GDM1 (cell line): ENCODE measurements around the gene KIF26B.

ENCODE experiments used
- DNase-seq: peaks from one replicate; lab custom pipeline; 2025; lab: John Stamatoyannopoulos, UW

KIF26B gene

GRCh38 chr1:245172829-245173228, 18.0 kb downstream of the KIF26B start:
- no peak for DNase-seq

- DNase-seq, result no peak
These were observed 18.8 kb downstream of the KIF26B start for GRCh38 chr1:245173446-245174211.

DNA sequence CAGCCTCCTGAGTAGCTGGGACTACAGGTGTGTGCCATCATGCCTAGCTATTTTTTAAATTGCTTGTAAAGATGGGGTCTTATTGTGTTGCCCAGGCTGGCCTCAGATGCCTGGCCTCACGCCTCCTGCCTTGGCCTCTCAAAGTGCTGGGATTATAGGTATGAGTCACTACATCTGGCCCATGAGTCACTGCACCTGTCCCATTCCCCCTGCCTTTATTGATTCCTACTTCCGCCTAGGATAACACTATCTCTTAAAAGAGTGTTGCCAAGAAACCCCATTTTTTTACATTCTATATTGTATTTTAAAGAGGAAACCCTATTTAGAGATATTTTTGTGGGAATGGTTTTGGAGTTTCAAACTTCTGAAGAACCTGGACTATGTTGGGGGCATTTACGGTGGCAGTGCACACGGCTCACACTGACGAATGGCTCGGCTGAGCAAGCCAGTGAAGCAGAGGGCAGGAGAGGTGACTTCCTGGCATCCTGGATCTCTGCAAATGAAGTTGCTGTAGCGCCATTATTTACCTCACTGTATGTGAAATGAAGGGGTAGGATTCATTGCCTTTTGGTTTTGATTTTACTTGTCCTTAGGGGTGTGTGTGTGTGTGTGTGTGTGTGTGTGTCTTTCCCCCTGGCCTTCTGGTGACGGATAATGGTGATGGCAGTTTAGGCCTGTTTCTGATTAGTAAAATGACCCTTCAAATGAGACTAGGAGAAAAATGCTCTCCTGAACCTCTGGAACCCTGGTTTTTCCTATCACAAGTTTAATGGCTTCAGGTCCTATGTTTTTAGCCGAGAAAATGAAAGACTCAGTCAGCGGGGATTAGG, 22.5 kb downstream of the KIF26B start:
- no peak for DNase-seq

DNA sequence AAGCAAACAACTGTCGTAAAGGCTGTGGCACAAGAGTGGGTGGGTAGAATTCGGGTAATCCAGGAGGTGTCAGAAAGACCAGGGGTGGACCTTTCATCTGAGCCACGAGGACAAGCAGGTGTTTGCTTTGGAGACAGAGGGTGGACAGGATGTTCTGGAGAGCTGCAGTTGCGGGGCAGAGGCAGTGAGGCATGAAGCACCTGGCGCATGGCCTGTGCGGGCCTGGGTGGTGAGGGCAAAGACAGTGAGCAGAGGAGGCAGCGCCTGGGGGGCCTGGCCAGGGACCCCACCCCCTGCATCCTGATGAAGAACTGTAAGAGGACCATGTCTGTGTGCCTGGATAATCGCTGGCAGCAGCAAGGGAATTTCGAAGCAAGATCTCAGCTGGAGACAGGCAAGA, 24.9 kb downstream of the KIF26B start:
- DNase-seq, result no peak

GRCh38 chr1:245180496-245181157, 25.8 kb downstream of the KIF26B start:
- DNase-seq, result peak; percentile 26

DNA sequence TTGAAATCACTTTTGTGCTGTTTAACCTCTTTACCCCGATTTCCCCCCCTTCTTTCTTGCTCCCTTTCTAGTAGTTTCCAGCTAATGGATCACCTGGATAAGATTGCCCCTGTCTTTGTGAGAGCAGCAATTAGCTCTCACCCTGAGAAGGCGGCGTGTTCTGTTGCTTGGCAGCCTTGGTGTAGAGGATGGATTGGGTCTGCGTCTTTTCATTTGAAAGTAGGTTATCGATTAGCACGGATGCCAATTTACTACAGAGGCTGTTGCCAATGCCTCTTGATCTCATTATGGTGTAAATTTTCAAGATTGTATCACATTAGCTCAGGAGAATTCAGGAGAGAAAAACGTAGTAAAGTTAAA, 26.4 kb downstream of the KIF26B start:
- no peak for DNase-seq

DNA sequence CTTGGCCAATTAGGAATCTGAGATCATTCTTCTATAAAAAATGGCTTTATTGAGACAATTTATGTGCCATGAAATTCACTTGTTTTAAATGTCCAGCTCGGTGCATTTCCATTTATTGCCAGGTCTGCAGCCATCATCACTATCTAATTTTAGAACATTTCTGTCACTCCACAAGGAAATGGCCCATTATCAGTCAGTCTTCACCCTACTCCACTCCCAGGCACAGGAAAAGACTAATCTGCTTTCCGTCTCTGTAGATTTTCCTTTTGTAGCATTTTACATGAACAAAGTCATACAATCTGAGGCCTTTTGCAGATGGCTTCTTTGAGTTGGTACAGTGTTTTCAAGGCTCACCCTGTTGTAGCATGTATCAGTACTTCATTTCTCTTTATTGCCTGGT, 27.2 kb downstream of the KIF26B start:
- no peak for DNase-seq

- DNase-seq, result no peak
These were observed 28.6 kb downstream of the KIF26B start for GRCh38 chr1:245183429-245183828.

DNA sequence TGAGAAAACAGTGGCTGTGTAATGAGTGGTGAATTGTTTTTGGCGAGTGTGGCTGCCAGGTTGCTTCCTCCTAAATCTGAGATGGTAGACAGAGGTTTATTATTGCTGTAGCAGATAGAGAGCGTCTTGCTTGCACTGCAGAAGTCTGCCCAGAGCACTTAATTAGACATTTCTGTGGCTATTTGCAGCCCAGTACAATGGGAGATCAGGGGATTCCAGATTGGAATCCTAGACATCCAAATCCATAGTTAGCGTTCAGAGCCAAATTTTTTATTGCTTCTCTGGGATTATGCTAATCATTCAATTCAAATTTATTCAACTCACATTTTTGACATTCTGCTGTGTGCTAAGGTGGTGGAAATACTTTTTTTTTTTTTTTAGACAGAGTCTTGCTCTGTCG, 30.0 kb downstream of the KIF26B start:
- no peak for DNase-seq

DNA sequence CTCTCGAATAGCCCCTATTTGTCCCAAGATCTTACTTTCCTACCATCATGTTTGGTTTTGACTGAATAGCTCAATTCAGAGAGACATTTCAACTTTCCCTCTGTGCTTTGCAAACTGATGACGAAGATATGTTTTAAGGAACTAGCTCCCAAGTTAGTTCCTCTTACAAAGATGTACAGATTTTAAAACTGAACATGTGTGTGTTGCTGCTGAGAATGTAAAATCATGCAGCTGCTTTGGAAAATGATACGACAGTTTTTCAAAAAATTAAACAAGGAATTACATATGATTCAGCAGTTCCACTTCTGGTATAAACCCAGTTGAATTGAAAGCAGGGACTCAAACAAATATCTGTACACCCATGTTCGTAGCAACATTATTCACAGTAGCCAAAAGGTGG, 33.6 kb downstream of the KIF26B start:
- no peak for DNase-seq

GRCh38 chr1:245195398-245195797, 40.6 kb downstream of the KIF26B start:
- no peak for DNase-seq

DNA sequence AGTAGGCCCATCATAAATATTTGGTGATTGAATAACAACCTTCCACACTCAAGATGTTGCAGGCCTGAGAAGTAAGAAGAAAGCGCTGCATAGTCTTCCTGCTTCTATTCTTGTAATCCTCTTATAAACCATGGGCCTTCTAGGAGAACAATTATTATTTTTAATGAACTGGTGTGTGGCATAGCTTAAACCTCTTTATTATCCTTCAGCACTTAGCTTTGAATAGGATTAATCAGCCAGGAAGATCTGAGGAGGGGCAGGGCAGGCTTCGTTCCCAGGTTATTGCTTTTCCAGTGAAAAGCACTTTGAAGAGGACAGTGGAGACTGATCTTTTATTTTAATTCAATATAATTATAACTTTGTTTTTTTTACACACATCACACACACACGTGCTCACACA, 42.3 kb downstream of the KIF26B start:
- no peak for DNase-seq

GRCh38 chr1:245197911-245198379, 43.2 kb downstream of the KIF26B start:
- DNase-seq, result no peak

DNA sequence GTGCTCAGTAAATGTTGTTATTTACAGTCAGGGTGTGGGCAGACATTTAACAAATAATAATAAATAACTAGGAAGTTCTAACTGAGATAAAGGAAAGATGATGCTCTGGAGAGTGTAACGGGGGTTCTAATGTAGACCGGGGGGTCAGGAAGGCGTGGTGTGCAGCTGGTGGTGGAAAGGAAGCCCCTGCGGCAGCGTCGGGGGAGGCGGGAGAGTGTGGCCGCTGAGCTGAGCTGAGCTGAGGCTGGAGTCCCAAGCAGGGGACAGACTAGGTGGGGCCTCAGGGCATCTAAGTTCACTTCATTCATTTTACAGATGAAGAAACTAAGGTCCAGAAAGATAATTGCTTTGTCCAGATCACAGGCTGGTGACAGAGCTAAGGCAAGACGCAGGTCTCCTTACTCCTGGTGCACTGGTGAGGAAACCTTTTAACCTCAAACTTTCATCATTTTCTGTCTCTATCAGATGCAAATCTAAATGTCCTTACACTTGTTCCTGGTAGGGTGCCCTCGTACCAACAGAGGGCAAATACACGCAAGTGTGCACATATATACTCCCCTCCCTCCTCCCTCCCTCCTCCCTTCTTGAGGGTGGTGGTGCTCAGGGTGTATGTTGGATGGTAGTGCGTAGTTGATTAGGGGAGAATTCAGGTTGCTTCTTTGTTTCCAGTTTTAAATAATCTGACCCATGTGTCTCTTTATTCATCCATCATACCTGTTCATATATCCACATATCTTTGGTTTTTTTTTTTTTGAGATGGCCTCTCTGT, 44.1 kb downstream of the KIF26B start:
- DNase-seq, result no peak

- DNase-seq, result no peak
These were observed 45.4 kb downstream of the KIF26B start for GRCh38 chr1:245200146-245200545.

DNA sequence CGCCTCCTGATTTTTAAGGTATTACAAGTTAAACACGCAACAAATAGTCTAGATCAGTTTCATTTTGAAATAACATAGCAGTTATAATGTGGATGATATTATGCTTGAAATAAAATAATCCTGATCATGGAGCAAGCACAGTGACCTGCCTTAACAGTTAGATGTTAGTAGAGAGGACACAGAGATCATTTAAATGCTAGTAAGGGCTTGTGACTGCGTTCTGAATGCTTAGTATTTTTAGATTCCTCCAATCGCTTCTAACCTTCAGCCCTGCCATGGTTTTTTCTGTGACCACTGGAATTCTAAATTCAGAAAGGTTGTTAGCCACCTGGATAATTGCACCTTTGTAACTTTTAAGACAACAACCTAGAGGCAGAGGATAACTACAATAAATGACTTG, 46.4 kb downstream of the KIF26B start:
- no peak for DNase-seq

- no peak for DNase-seq
These were observed 47.0 kb downstream of the KIF26B start for GRCh38 chr1:245201827-245202226.

- DNase-seq, result no peak
These were observed 50.6 kb downstream of the KIF26B start for GRCh38 chr1:245205396-245205795.

- no peak for DNase-seq
These were observed 51.1 kb downstream of the KIF26B start for GRCh38 chr1:245205864-245206263.

DNA sequence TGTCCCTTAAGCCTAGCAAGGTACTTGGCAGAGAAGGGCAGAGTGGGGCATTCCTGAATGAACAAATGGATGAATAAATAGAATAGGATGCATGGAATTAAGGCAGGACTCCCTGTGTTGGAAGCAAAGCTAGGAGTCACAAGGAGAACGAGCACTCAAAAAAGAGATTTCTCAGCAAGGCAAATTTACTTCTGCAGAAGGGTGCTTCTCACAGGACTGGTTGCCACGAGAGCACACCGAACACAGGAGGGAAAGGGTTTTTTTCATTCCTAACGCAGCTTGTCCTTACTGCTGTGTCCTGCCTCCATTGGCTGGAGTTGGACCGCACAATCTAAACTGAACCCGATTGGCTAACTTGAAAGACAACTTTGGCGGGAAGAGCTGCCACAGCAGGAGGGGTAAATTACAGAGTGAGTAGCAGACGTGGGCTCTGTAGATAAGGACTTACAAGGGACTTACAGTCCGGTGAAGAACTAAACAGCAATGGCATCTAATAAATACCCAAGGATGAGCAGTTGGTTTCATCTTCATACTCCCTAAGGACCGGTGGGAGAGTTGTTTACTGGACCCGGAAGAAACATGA, 52.4 kb downstream of the KIF26B start:
- no peak for DNase-seq

- DNase-seq, result no peak
These were observed 53.0 kb downstream of the KIF26B start for GRCh38 chr1:245207801-245208200.
